Activated CD4-positive, alpha-beta T cell treated with anti-CD3 and anti-CD28 coated beads, Interleukin-10, Interleukin-2, amounts not matched to agents 100 ng/mL and 50 ng/mL, durations not matched to agents 16 hours and 8 hours (primary cell): ENCODE data around the gene SRD5A3.

ENCODE experiments used
- DNase-seq: peaks from one replicate; pipeline ENCODE4 v3.0.0-alpha.2; 2020

SRD5A3 gene

GRCh38 chr4:55410431-55410830 is 64.4 kb downstream of the SRD5A3 start:
- DNase-seq = no peak

- DNase-seq = no peak
Observed at GRCh38 chr4:55411621-55412020, 65.6 kb downstream of the SRD5A3 start.

GRCh38 chr4:55416176-55416575 is 70.1 kb downstream of the SRD5A3 start:
- no peak for DNase-seq
